G401.6 (cell line): Measurements from ENCODE around the gene KLHL24.
"Not testable (repeated sequence)": the region's sequence is repeated elsewhere in the genome, so short reads cannot be mapped to it uniquely, and the experiment has no call there.

Source experiments
- FAIRE-seq: peaks from 2 replicates; lab custom pipeline; 2012; peaks lifted over from hg19 to GRCh38; lab: Jason Lieb, UNC

The KLHL24 gene

DNA sequence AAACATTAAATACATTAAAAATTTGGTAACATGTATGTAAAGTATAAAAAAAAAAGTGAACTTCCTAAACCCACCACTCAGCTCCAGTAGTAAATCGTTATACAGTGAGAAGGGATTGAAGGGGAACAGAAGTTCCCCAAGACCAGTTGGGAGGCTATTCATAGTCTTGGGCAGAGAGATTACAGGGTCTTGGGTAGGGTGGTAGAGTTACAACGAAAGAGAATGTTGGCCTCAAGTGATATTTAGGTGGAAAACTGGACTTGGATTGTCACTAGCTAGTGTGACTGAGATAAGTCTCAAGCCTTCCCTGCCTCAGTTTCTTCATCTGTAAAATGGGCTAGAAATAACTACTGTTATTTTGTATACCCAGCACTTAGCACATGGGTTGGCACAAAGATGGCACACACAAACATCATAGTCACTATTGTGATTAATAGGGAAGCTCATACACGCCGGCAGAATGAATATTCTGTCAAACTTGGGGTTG is 61.7 kb downstream of the KLHL24 start:
- FAIRE-seq, result no peak

DNA sequence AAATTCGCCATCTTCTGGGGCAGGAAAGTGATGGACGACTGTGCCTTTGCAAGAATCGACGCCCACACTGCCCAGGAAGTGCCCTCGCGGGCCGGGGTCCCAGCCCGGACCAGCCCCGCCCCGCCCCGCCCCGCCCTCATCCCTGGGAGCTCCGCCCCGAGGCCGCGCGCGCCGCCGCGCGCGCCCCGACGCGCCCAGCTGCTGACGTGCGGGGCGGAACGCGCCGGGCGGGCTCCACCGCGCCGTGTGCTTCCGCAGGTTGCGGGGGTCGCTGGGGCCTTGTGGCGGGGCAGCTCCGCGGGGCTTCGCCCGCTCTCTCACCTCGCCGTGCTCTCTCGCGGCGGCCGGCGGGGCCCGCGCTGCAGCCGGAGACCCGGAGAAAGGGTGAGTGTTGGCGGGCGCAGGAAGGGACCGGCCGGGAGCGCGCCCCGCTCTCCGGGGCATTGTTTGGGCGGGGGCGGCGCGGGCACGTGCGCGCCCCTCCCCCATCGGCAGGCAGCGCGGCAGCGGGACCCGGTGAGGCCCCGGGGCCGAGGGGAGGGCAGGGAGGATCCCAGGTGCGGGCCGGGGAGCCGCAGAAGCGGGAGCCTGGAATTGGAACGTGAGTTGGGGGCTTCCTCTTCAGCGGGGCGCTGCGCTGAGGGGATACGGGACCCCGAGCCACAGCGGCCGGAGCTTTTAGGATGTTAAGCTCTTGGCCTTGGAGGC is 62.3 kb downstream of the KLHL24 start, which contains the start of gene YEATS2:
TSS of gene YEATS2 (plus strand) at position 188 of the 708 bp plus-strand sequence. CDS start 17,366 bp downstream, outside the sequence.
- FAIRE-seq, result no peak

- no peak for FAIRE-seq
These were observed 62.9 kb downstream of the KLHL24 start for GRCh38 chr3:183698318-183698751.

- no peak for FAIRE-seq
These were observed 63.3 kb downstream of the KLHL24 start for GRCh38 chr3:183698756-183699155.

DNA sequence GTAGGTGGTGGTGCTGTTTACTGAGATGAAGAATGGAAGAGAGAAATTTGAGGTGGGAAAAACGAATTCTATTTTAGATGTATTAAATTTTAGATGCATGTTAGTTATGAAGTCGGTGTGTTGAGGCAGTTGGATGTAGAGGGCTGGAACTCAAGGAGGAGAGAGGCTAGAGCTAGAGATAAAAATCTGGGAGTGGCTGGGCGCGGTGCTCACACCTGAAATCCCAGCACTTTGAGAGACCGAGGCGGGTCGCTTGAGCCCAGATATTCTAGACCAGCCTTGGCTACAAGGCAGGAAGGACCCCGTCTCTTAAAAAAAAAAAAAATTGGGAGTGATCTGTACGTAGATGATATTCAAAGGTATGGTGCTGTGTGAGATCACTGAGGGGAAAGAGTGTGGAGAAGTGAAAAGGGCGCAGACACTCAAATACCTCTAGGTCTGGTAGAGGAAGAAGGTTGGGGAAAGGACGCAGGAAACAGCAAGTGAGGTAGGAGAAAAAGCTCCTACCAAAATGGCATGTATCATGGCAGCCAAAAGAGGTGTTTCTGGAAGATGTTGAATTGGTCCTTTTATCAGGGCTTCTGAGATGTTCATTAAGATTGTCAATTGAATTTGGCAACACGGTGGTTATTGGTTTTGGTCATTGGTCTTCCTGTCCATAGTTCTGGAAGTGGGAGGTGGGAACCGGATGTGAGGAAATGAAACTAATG is 64.0 kb downstream of the KLHL24 start:
- FAIRE-seq, result no peak

DNA sequence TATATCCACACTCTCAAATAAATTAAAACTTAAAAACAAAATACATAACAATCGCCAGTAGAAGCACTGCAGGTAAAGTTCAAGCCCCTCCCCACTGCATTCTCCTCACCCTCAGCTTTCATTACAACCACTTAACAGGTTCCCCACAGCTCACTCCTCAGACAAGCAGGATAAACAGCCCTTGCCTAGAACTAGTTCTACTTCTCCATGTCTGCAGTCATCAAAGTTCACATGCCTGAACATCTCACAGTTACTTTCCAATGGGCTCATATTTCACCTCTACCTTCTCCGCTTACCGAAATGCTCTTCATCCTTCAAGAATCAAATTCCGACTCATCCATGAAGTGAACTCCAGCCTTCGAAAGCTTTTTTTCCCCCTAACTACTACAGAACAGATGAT is 66.3 kb downstream of the KLHL24 start:
- FAIRE-seq, result no peak

GRCh38 chr3:183703892-183704291 is 68.5 kb downstream of the KLHL24 start:
- FAIRE-seq, result not testable (repeated sequence)

GRCh38 chr3:183710231-183710630 is 74.8 kb downstream of the KLHL24 start:
- FAIRE-seq, result no peak

DNA sequence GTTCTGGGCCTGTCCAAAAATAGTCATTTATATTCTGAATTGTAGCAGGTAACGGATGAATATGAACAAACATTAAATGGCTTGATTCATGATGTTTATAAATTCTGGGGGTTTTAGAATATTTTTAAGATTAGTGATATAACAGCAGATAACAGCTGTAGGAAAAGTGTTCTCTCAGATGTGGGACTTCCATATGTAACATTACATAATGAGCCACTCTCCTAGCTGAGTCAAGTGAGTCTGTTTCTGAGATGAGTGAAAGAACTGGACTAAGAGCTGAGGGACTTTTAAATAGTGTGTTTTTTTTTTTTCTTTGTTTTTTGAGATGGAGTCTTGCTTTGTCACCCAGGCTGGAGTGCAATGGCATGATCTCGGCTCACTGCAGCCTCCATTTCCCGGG is 76.1 kb downstream of the KLHL24 start:
- no peak for FAIRE-seq

- FAIRE-seq, result no peak
These were observed 79.2 kb downstream of the KLHL24 start for GRCh38 chr3:183714622-183715021.

GRCh38 chr3:183718012-183718411 is 82.6 kb downstream of the KLHL24 start:
- no peak for FAIRE-seq

GRCh38 chr3:183725387-183725786 is 90.0 kb downstream of the KLHL24 start:
- no peak for FAIRE-seq

DNA sequence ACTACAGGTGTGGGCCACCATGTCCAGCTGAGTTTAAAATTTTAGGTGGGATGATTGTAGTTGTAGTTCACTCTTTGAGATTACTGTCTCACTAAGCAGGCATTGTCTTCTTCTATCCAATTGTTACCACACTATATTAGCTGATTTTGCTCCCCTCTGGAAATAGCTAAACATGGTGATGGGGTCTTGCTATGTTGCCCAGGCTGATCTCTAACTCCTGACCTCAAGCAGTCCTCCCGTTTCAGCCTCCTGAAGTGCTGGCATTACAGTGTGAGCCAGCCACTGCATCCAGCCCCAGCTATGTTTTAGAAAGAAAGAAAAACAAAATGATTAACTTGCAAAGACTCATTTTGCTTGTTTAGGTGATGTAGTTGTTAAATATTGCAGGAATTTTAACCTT is 92.8 kb downstream of the KLHL24 start:
- no peak for FAIRE-seq

DNA sequence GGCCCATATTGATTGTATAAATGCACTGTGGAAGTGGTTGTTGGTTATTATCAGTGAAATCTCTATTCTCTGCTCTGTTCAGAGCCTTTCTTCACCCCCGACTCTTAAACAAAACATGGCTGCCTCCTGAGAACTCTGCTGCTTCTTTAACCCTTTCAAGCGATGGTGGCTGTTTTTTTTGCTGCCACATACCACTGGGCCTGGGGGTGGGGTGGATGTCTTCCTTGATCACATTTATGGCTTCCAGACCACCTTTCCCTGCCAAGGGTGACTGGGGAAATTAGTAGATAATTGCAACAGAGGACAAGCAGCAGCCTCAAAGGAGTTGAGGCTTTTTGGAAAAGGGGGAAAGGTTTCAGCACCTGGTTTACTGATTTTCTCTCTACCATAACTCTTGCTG is 94.9 kb downstream of the KLHL24 start:
- no peak for FAIRE-seq

GRCh38 chr3:183731611-183732010 is 96.2 kb downstream of the KLHL24 start:
- no peak for FAIRE-seq

GRCh38 chr3:183733553-183733952 is 98.1 kb downstream of the KLHL24 start:
- FAIRE-seq, result no peak
